ENCODE data around the gene TEN1.

DNA sequence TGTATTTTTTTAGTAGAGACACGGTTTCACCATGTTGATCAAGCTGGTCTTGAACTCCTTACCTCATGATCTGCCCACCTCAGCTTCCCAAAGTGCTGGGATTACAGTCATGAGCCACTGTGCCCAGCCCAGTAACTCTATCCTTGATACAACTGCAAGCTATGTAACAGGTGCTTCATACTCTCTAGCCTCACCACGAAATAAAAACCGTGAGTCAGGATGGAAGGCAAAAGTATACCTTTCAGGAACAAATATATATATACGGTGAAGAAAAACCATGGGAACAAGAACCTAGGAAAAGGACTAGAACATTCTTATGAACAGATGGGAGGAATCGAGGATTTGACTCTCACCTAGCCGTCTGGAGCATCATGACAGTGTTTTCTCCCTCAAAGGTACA lies 28.6 kb upstream of the TEN1 start:
- TF ChIP-seq, protein P1, sequence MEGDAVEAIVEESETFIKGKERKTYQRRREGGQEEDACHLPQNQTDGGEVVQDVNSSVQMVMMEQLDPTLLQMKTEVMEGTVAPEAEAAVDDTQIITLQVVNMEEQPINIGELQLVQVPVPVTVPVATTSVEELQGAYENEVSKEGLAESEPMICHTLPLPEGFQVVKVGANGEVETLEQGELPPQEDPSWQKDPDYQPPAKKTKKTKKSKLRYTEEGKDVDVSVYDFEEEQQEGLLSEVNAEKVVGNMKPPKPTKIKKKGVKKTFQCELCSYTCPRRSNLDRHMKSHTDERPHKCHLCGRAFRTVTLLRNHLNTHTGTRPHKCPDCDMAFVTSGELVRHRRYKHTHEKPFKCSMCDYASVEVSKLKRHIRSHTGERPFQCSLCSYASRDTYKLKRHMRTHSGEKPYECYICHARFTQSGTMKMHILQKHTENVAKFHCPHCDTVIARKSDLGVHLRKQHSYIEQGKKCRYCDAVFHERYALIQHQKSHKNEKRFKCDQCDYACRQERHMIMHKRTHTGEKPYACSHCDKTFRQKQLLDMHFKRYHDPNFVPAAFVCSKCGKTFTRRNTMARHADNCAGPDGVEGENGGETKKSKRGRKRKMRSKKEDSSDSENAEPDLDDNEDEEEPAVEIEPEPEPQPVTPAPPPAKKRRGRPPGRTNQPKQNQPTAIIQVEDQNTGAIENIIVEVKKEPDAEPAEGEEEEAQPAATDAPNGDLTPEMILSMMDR (IDR thresholded peaks at IDR 0.05), result no peak
- TF ChIP-seq POLR2A (IDR thresholded peaks at IDR 0.05), result no peak

Data from vagina (tissue), 2 donors.